HEK293T (cell line): ENCODE results near the gene MPDU1.
A peak's percentile ranks its signal among the peaks of the same experiment; 100 is the strongest.

Source experiments
- CTCF ChIA-PET: fragments of 350-600 bp; formaldehyde crosslinking; extraction: SDS; loops from one replicate; lab custom pipeline; 2021; ENCODE audit warnings: antibody characterized with exemption, inconsistent platforms; lab: Yijun Ruan, JAX
- POLR2A ChIA-PET: fragments of 350-600 bp; formaldehyde crosslinking; extraction: SDS; loops from one replicate; lab custom pipeline; 2020; ENCODE audit warnings: antibody characterized with exemption, inconsistent platforms; lab: Yijun Ruan, JAX
- DNase-seq: peaks from one replicate; pipeline ENCODE4 v3.0.0; 2012; ENCODE audit warnings: mixed read lengths; ENCODE audit errors: extremely low spot score
- ARNT ChIP-seq: fragments of 450-650 bp; IDR thresholded peaks from 2 replicates; pipeline ENCODE4 v1.6.1; 2017; ENCODE audit warnings: mild to moderate bottlenecking
- BHLHE40 ChIP-seq: fragments of 450-650 bp; IDR thresholded peaks from 2 replicates; pipeline ENCODE4 v1.6.1; 2016; ENCODE audit warnings: mild to moderate bottlenecking, moderate library complexity, borderline replicate concordance
- CTBP1 ChIP-seq: fragments of 450-650 bp; IDR thresholded peaks from 2 replicates; pipeline ENCODE4 v1.6.1; 2016; ENCODE audit warnings: borderline replicate concordance
- ELF4 ChIP-seq: fragments of 450-650 bp; IDR thresholded peaks from 2 replicates; pipeline ENCODE4 v1.6.1; 2017; ENCODE audit warnings: antibody characterized with exemption
- FOXA1 ChIP-seq: fragments of 450-650 bp; IDR thresholded peaks from 2 replicates; pipeline ENCODE4 v1.6.1; 2016; ENCODE audit warnings: mild to moderate bottlenecking
- FOXK2 ChIP-seq: fragments of 450-650 bp; IDR thresholded peaks from 2 replicates; pipeline ENCODE4 v1.6.1; 2016; ENCODE audit warnings: mild to moderate bottlenecking
- FOXM1 ChIP-seq: fragments of 450-650 bp; IDR thresholded peaks from 2 replicates; pipeline ENCODE4 v1.6.1; 2017; ENCODE audit warnings: mild to moderate bottlenecking, borderline replicate concordance
- HDGF ChIP-seq: fragments of 450-650 bp; IDR thresholded peaks from 2 replicates; pipeline ENCODE4 v1.6.1; 2017; ENCODE audit warnings: antibody characterized with exemption, borderline replicate concordance
- L3MBTL2 ChIP-seq: fragments of 450-650 bp; conservative IDR thresholded peaks from 2 replicates; pipeline ENCODE4 v1.6.1; 2016; ENCODE audit warnings: mild to moderate bottlenecking
- LEF1 ChIP-seq: fragments of 450-650 bp; IDR thresholded peaks from 2 replicates; pipeline ENCODE4 v1.6.1; 2017; ENCODE audit warnings: mild to moderate bottlenecking, borderline replicate concordance
- NFRKB ChIP-seq: fragments of 450-650 bp; IDR thresholded peaks from 2 replicates; pipeline ENCODE4 v1.6.1; 2016; ENCODE audit warnings: mild to moderate bottlenecking, moderate library complexity
- PKNOX1 ChIP-seq: fragments of 450-650 bp; IDR thresholded peaks from 2 replicates; pipeline ENCODE4 v1.6.1; 2016
- SP1 ChIP-seq: fragments of 450-650 bp; IDR thresholded peaks from 2 replicates; pipeline ENCODE4 v1.6.1; 2017
- SUZ12 ChIP-seq: fragments of 450-650 bp; IDR thresholded peaks from 2 replicates; pipeline ENCODE4 v1.6.1; 2016; ENCODE audit warnings: mild to moderate bottlenecking
- TARDBP ChIP-seq: fragments of 450-650 bp; IDR thresholded peaks from 2 replicates; pipeline ENCODE4 v1.6.1; 2016
- ZNF384 ChIP-seq: fragments of 450-650 bp; IDR thresholded peaks from 2 replicates; pipeline ENCODE4 v1.6.1; 2016

MPDU1 gene

GRCh38 chr17:7583253-7584109, at the start of gene MPDU1:
MPDU1 (plus strand) TSS chr17:7583852; CDS start chr17:7583863, 11 bp downstream.
- CTCF ChIA-PET, result no interaction called here
- POLR2A ChIA-PET, result interaction anchor here (0.9 to 3.4 kb wide), 17 partner anchors 10 to 293 kb away, joined by 3 to 49 read pairs (median 9); partner anchors contain the start of genes ATP1B2, FXR2, NEURL4 and SAT2
- peak; percentile 100 for TF ChIP-seq L3MBTL2
- TF ChIP-seq ARNT, result no peak
- TF ChIP-seq ELF4, result peak; percentile 95
- TF ChIP-seq NFRKB, result peak; percentile 97
- no peak for TF ChIP-seq ZNF384
- peak; percentile 63 for TF ChIP-seq PKNOX1
- no peak for TF ChIP-seq FOXK2
- TF ChIP-seq CTBP1, result no peak
- no peak for TF ChIP-seq HDGF
- TF ChIP-seq SP1, result no peak
- TF ChIP-seq LEF1, result no peak
- TF ChIP-seq FOXA1, result no peak
- no peak for TF ChIP-seq BHLHE40
- TF ChIP-seq SUZ12, result no peak
- TF ChIP-seq FOXM1, result no peak
- no peak for TF ChIP-seq TARDBP

GRCh38 chr17:7538050-7538449, 45.6 kb upstream of the MPDU1 start:
- ChIA-PET CTCF (no interaction called here), POLR2A (no interaction called here)
- TF ChIP-seq ARNT (no peak), CTBP1 (no peak), SUZ12 (no peak), TARDBP (no peak), FOXM1 (no peak), FOXK2 (no peak), BHLHE40 (no peak), PKNOX1 (no peak), SP1 (no peak), LEF1 (no peak), HDGF (no peak), ZNF384 (no peak), L3MBTL2 (no peak)
- no peak for DNase-seq

More at GRCh38 chr17:7583253-7584109, at the start of gene MPDU1:
- DNase-seq, result peak; percentile 90

GRCh38 chr17:7538891-7539545, 44.6 kb upstream of the MPDU1 start:
- TF ChIP-seq FOXM1, result no peak
- no peak for TF ChIP-seq HDGF
- no peak for TF ChIP-seq SUZ12
- CTCF ChIA-PET, result no interaction called here
- POLR2A ChIA-PET, result no interaction called here
- DNase-seq, result no peak

GRCh38 chr17:7541074-7541621, 42.5 kb upstream of the MPDU1 start:
- no peak for DNase-seq
- ChIA-PET CTCF (no interaction called here), POLR2A (no interaction called here)
- TF ChIP-seq L3MBTL2, result no peak
- TF ChIP-seq SUZ12, result no peak
- no peak for TF ChIP-seq NFRKB
- no peak for TF ChIP-seq FOXM1
- no peak for TF ChIP-seq SP1
- no peak for TF ChIP-seq ELF4
- no peak for TF ChIP-seq HDGF
- no peak for TF ChIP-seq CTBP1
- no peak for TF ChIP-seq FOXK2
- no peak for TF ChIP-seq TARDBP
- TF ChIP-seq LEF1, result no peak
- TF ChIP-seq ARNT, result no peak
- no peak for TF ChIP-seq FOXA1

- ChIA-PET POLR2A (no interaction called here), CTCF (no interaction called here)
- TF ChIP-seq FOXM1 (no peak), L3MBTL2 (no peak), NFRKB (no peak), FOXA1 (no peak), HDGF (no peak), ELF4 (no peak), FOXK2 (no peak), SUZ12 (no peak), TARDBP (no peak), BHLHE40 (no peak), SP1 (no peak), CTBP1 (no peak), PKNOX1 (no peak), ARNT (no peak), LEF1 (no peak), ZNF384 (no peak)
- DNase-seq, result no peak
Measured at GRCh38 chr17:7544911-7545310, 38.7 kb upstream of the MPDU1 start.
